ENCODE data around the gene NDUFB11. TPM values are rescaled to one million over a fixed set of nuclear protein-coding genes. Genes with fewer than 3 reads are reported as not detected.

NDUFB11 gene
- total and polyA plus RNA-seq, 4 donors = 60.7 to 139 (median 120) TPM

- WGBS (ENCODE audit: insufficient coverage) = 83% methylated on average over 20 of the region's 27 CpGs
Measured at GRCh38 chrX:47186096-47186740, 41.7 kb upstream of the NDUFB11 start.

GRCh38 chrX:47185241-47185640, 40.7 kb upstream of the NDUFB11 start:
- H3K27me3 ChIP-seq (ENCODE audit: control insufficient read depth, insufficient read depth, low read length) = peaks cover 48% of the 10 kb centered on the region
- H3K9me3 ChIP-seq (ENCODE audit: control insufficient read depth, insufficient read depth, low read length) = no peaks in the 10 kb centered on the region
- H3K4me3 ChIP-seq (ENCODE audit: low read depth, low read length) = no peak overlapping the region
- no peak overlapping the region for H3K27ac ChIP-seq (ENCODE audit: low read depth, low read length)
- WGBS (ENCODE audit: insufficient coverage) = 78% methylated on average over 9 of the region's 17 CpGs
- H3K36me3 ChIP-seq (ENCODE audit: control insufficient read depth, insufficient read depth, low read length) = peaks cover 60% of the 10 kb centered on the region
- peaks cover 2% of the 10 kb centered on the region for H3K4me1 ChIP-seq (ENCODE audit: control insufficient read depth, insufficient read depth, low read length)
- no peak for DNase-seq (ENCODE audit: low read depth in 4 of 6, low spot score in 6 of 6)

More at GRCh38 chrX:47186096-47186740, 41.7 kb upstream of the NDUFB11 start:
- H3K36me3 ChIP-seq (ENCODE audit: control insufficient read depth, insufficient read depth, low read length) = peaks cover 54% of the 10 kb centered on the region
- no peak for DNase-seq (ENCODE audit: low read depth in 4 of 6, low spot score in 6 of 6)
- no peak overlapping the region for H3K4me3 ChIP-seq (ENCODE audit: low read depth, low read length)
- H3K9me3 ChIP-seq (ENCODE audit: control insufficient read depth, insufficient read depth, low read length) = no peaks in the 10 kb centered on the region
- peaks cover 12% of the 10 kb centered on the region for H3K4me1 ChIP-seq (ENCODE audit: control insufficient read depth, insufficient read depth, low read length)
- H3K27me3 ChIP-seq (ENCODE audit: control insufficient read depth, insufficient read depth, low read length) = peaks cover 52% of the 10 kb centered on the region
- H3K27ac ChIP-seq (ENCODE audit: low read depth, low read length) = no peak overlapping the region

GRCh38 chrX:47184486-47184885, 40.0 kb upstream of the NDUFB11 start:
- WGBS (ENCODE audit: insufficient coverage) = 76% methylated on average over 3 of the region's 4 CpGs
- no peak for DNase-seq (ENCODE audit: low read depth in 4 of 6, low spot score in 6 of 6)
- no peaks in the 10 kb centered on the region for H3K4me1 ChIP-seq (ENCODE audit: control insufficient read depth, insufficient read depth, low read length)
- peaks cover 45% of the 10 kb centered on the region for H3K27me3 ChIP-seq (ENCODE audit: control insufficient read depth, insufficient read depth, low read length)
- peaks cover 67% of the 10 kb centered on the region for H3K36me3 ChIP-seq (ENCODE audit: control insufficient read depth, insufficient read depth, low read length)
- no peak overlapping the region for H3K27ac ChIP-seq (ENCODE audit: low read depth, low read length)
- no peak overlapping the region for H3K4me3 ChIP-seq (ENCODE audit: low read depth, low read length)
- H3K9me3 ChIP-seq (ENCODE audit: control insufficient read depth, insufficient read depth, low read length) = no peaks in the 10 kb centered on the region

- Histone ChIP-seq H3K27me3 (ENCODE audit: control insufficient read depth, insufficient read depth, low read length) (peaks cover 52% of the 10 kb centered on the region), H3K4me1 (ENCODE audit: control insufficient read depth, insufficient read depth, low read length) (no peaks in the 10 kb centered on the region), H3K36me3 (ENCODE audit: control insufficient read depth, insufficient read depth, low read length) (peaks cover 87% of the 10 kb centered on the region), H3K27ac (ENCODE audit: low read depth, low read length) (no peak overlapping the region), H3K9me3 (ENCODE audit: control insufficient read depth, insufficient read depth, low read length) (no peaks in the 10 kb centered on the region), H3K4me3 (ENCODE audit: low read depth, low read length) (no peak overlapping the region)
- WGBS (ENCODE audit: insufficient coverage) = 87% methylated on average over 8 of the region's 9 CpGs
- no peak for DNase-seq (ENCODE audit: low read depth in 4 of 6, low spot score in 6 of 6)
Measured at GRCh38 chrX:47182106-47182700, 37.7 kb upstream of the NDUFB11 start.

- Histone ChIP-seq H3K36me3 (ENCODE audit: control insufficient read depth, insufficient read depth, low read length) (peaks cover 85% of the 10 kb centered on the region), H3K4me3 (ENCODE audit: low read depth, low read length) (no peak overlapping the region), H3K27ac (ENCODE audit: low read depth, low read length) (no peak overlapping the region)
Measured at GRCh38 chrX:47181301-47181700, 36.8 kb upstream of the NDUFB11 start.

GRCh38 chrX:47180346-47180745, 35.8 kb upstream of the NDUFB11 start:
- 67% methylated on average over 4 of the region's 8 CpGs for WGBS (ENCODE audit: insufficient coverage)
- no peaks in the 10 kb centered on the region for H3K9me3 ChIP-seq (ENCODE audit: control insufficient read depth, insufficient read depth, low read length)
- H3K27ac ChIP-seq (ENCODE audit: low read depth, low read length) = no peak overlapping the region
- H3K27me3 ChIP-seq (ENCODE audit: control insufficient read depth, insufficient read depth, low read length) = peaks cover 52% of the 10 kb centered on the region
- H3K4me3 ChIP-seq (ENCODE audit: low read depth, low read length) = no peak overlapping the region
- no peak for DNase-seq (ENCODE audit: low read depth in 4 of 6, low spot score in 6 of 6)
- peaks cover 85% of the 10 kb centered on the region for H3K36me3 ChIP-seq (ENCODE audit: control insufficient read depth, insufficient read depth, low read length)
- no peaks in the 10 kb centered on the region for H3K4me1 ChIP-seq (ENCODE audit: control insufficient read depth, insufficient read depth, low read length)

More at GRCh38 chrX:47181301-47181700, 36.8 kb upstream of the NDUFB11 start:
- Histone ChIP-seq H3K4me1 (ENCODE audit: control insufficient read depth, insufficient read depth, low read length) (no peaks in the 10 kb centered on the region), H3K9me3 (ENCODE audit: control insufficient read depth, insufficient read depth, low read length) (no peaks in the 10 kb centered on the region), H3K27me3 (ENCODE audit: control insufficient read depth, insufficient read depth, low read length) (peaks cover 49% of the 10 kb centered on the region)
- no peak for DNase-seq (ENCODE audit: low read depth in 4 of 6, low spot score in 6 of 6)
- 95% methylated on average over 9 of the region's 10 CpGs for WGBS (ENCODE audit: insufficient coverage)

GRCh38 chrX:47179928-47180255, 35.4 kb upstream of the NDUFB11 start:
- H3K27me3 ChIP-seq (ENCODE audit: control insufficient read depth, insufficient read depth, low read length) = peaks cover 53% of the 10 kb centered on the region
- peaks cover 85% of the 10 kb centered on the region for H3K36me3 ChIP-seq (ENCODE audit: control insufficient read depth, insufficient read depth, low read length)
- no peaks in the 10 kb centered on the region for H3K9me3 ChIP-seq (ENCODE audit: control insufficient read depth, insufficient read depth, low read length)
- no peak overlapping the region for H3K4me3 ChIP-seq (ENCODE audit: low read depth, low read length)
- WGBS (ENCODE audit: insufficient coverage) = 90% methylated on average over 17 of the region's 18 CpGs
- H3K4me1 ChIP-seq (ENCODE audit: control insufficient read depth, insufficient read depth, low read length) = no peaks in the 10 kb centered on the region
- DNase-seq (ENCODE audit: low read depth in 4 of 6, low spot score in 6 of 6) = no peak
- H3K27ac ChIP-seq (ENCODE audit: low read depth, low read length) = no peak overlapping the region

- Histone ChIP-seq H3K36me3 (ENCODE audit: control insufficient read depth, insufficient read depth, low read length) (peaks cover 85% of the 10 kb centered on the region), H3K27ac (ENCODE audit: low read depth, low read length) (no peak overlapping the region), H3K4me3 (ENCODE audit: low read depth, low read length) (no peak overlapping the region), H3K4me1 (ENCODE audit: control insufficient read depth, insufficient read depth, low read length) (no peaks in the 10 kb centered on the region), H3K27me3 (ENCODE audit: control insufficient read depth, insufficient read depth, low read length) (peaks cover 53% of the 10 kb centered on the region), H3K9me3 (ENCODE audit: control insufficient read depth, insufficient read depth, low read length) (no peaks in the 10 kb centered on the region)
- WGBS (ENCODE audit: insufficient coverage) = 69% methylated on average over 14 of the region's 14 CpGs
- DNase-seq (ENCODE audit: low read depth in 4 of 6, low spot score in 6 of 6) = no peak
Measured at GRCh38 chrX:47179221-47179927, 34.9 kb upstream of the NDUFB11 start.

- peaks cover 87% of the 10 kb centered on the region for H3K36me3 ChIP-seq (ENCODE audit: control insufficient read depth, insufficient read depth, low read length)
- H3K27ac ChIP-seq (ENCODE audit: low read depth, low read length) = no peak overlapping the region
- 82% methylated on average over 5 of the region's 5 CpGs for WGBS (ENCODE audit: insufficient coverage)
Measured at GRCh38 chrX:47178337-47178736, 33.8 kb upstream of the NDUFB11 start.

More at GRCh38 chrX:47178337-47178736, 33.8 kb upstream of the NDUFB11 start:
- Histone ChIP-seq H3K4me3 (ENCODE audit: low read depth, low read length) (no peak overlapping the region), H3K9me3 (ENCODE audit: control insufficient read depth, insufficient read depth, low read length) (no peaks in the 10 kb centered on the region), H3K4me1 (ENCODE audit: control insufficient read depth, insufficient read depth, low read length) (no peaks in the 10 kb centered on the region), H3K27me3 (ENCODE audit: control insufficient read depth, insufficient read depth, low read length) (peaks cover 52% of the 10 kb centered on the region)
- no peak for DNase-seq (ENCODE audit: low read depth in 4 of 6, low spot score in 6 of 6)

All from spinal cord (tissue), 10 donors.